DMS79 treated with DMSO at 0.1 percent for 48 hours (cell line): ENCODE data around the gene GALNT2.

Experiments
- DNase-seq: peaks from one replicate; lab custom pipeline; 2025; lab: John Stamatoyannopoulos, UW

GALNT2 gene

GRCh38 chr1:230210981-230211336 is 143.9 kb downstream of the GALNT2 start:
- no peak for DNase-seq

DNA sequence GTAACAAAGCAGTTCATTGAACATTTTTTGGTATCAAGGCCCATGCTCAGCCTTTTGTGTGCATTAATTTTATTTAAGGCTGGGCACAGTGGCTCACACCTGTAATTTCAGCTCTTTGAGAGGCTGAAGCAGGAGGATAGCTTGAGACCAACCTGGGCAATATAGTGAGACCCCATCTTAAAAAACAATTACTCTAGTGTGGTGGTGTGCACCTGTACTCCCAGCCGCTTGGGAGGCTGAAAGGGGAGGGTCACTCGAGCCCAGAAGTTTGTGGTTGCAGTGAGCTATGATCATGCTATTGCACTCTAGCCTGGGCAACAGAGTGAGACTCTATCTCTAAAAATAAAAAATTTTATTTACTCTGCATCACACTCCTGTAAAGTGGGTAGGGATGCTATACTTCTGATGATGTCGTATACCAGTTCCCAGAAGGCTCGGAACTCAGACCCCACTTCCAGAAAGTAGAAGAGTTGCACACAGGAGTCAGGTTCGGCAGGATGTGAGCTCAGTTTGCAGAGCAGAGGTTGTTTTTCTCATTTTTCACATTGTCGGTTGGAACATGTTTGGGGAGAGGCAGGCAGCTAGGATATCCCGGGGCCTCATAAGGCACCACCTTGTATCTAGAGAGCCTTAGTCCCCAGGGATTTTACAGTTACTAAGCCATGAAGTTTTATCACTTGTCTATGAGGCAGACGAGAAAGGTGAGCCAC is 144.6 kb downstream of the GALNT2 start:
- no peak for DNase-seq

- no peak for DNase-seq
Measured at GRCh38 chr1:230212405-230212936, 145.4 kb downstream of the GALNT2 start.

- DNase-seq = no peak
Measured at GRCh38 chr1:230215031-230215430, 148.0 kb downstream of the GALNT2 start.

DNA sequence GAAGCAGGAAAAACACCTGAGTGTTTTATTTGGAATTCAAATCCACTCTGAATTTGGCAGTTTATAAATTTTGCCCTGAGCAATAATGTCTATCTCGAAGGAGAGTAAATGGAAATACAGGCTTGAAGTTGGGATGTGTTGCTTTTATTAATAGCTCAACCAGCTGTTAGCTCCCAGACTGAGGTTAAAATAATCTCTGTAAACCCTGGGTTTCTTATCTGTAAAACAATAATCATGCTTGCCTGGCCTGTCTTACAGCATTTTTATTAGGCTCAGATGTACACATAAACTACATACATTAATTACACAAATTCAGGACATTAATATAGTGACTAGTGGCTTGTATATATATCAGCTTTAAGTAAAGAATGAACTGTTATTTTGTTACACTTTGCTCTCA is 148.5 kb downstream of the GALNT2 start:
- no peak for DNase-seq

GRCh38 chr1:230216896-230217295 is 149.9 kb downstream of the GALNT2 start:
- DNase-seq = peak; percentile 14

DNA sequence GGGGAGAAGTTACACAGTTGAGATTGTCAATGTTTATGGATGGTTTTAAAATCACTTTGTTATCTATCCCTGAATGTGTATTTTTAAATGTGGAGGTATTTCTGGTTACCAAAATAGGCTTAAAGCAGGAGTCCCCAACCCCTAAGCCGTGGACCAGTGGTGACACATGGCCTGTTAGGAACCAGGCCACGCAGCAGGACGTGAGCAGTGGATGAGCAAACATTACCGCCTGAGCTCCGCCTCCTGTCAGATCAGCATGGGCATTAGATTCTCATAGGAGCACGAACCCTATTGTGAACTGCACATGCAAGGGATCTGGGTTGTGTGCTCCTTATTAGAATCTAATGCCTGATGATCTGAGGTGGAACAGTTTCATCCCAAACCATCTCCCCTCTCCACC is 151.6 kb downstream of the GALNT2 start:
- no peak for DNase-seq

DNA sequence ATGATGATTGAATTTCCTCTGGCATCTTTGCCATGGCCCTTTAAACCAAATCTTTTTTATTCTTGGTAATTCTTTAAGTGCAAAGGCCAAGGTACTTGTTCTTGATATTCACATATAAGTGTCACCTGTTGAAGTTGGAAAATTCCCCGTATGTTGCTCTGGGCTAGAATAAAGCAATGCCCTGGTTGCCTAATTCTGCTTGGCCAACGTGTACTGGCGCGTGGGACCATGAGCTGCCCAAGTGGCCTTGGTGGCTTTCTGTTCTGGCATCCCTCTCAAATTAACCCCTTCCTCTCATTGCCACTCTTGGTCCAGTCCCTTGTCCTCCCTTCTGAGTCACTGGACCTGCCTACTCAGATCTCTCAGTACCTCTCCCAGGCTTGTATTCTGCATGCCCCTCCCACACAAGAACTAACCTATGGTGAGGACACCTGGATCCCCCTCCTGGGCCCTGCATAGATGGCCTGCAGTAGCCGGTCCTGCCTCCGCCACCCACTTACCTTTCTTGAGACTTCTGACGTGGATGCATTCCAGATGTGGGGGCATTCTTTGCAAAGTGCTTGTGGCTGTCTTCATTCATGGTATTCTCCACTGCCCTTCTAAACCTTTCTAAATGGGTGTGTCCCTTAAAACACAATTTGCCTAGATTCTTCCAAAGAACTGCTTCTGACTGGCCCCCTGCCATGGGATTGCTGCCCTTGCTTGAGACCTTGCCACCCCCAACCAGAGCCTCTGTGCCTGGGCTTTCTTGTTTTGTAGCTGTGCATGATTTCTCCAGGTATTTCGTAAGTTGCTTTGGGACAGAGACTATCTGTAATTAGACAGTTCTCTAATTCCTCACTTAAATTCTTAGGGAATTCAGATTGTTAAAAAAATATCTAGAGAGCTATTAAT is 152.4 kb downstream of the GALNT2 start:
- DNase-seq = no peak

- no peak for DNase-seq
Measured at GRCh38 chr1:230220478-230220877, 153.4 kb downstream of the GALNT2 start.

- no peak for DNase-seq
Measured at GRCh38 chr1:230220907-230221306, 153.9 kb downstream of the GALNT2 start.

GRCh38 chr1:230222678-230223077 is 155.6 kb downstream of the GALNT2 start:
- no peak for DNase-seq

GRCh38 chr1:230224101-230224960 is 157.3 kb downstream of the GALNT2 start:
- DNase-seq = no peak

DNA sequence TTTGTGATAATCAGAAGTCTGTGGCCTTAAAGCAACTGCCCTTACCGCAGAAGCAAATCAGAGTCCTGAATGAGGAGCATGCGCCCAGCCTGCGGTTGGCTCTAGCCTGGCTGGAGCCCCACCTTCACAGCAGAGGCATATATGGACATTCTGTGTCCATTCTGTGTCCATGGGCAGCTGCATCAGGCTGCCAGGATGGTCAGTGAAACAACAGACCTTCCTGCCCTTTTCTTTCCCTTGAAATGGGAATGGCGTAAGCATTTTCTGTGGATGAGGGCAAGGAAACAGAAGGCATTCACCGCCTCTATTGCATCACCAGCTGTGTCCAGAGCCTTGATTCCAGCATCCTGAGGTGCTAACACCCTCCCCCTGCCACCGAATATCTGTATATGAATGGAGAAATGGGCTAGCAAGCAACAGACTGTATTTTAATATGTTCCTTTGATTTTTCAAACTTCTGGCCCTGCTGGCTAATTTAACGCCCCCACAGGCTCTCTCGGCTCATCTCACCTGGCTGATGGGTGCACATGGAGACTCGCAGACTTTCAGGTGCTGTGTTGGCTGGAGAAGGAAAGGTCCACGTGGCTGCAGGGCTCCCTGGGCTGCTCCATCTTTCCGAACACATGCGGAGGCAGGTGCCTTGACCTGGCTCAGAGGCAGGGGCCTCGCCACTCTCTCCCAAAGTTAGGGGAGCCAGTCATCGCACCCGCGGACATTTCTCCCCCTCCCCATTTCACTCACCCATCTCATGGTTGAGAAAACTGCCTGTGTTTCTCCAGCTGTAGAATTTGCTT is 159.2 kb downstream of the GALNT2 start:
- DNase-seq = no peak

DNA sequence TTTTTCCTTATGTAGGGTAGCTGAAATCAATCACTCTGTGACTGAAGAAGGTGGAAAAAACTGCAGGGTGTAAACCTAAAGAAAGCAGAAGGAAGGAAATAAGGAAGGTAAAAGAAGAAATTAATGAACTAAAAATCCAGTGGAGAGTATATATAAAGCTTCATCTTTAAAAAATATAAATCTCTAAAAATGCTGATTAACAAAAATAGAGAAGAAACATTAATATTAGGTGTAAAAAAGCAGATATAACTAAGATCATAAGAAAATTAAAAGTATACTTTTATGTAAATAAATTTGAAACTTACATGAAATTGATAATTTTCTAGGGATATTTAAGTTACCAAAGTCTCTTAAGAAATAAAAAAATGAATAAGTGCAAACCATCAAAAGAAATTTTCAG is 159.8 kb downstream of the GALNT2 start:
- no peak for DNase-seq

GRCh38 chr1:230228236-230228897 is 161.3 kb downstream of the GALNT2 start:
- no peak for DNase-seq

GRCh38 chr1:230230273-230230672 is 163.2 kb downstream of the GALNT2 start:
- DNase-seq = no peak

GRCh38 chr1:230230948-230231773 is 164.1 kb downstream of the GALNT2 start:
- peak; percentile 17 for DNase-seq

DNA sequence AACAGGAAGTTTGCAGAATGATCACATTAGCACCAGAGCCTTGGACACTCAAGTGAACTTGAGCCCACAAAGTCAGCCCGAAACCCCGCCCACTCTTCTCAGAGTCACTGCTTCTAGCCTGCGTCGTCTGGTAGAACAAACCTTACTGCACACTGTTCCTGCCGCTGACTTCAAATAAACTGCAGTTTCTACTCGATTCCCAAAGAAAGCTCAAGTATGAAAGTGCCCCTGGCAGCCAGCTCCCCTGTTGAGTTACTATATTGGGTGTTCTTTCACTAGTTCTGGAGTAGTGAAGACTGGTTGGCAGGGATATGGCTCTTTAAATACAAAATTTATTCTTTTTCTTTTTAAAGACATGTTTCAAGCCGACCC is 164.7 kb downstream of the GALNT2 start:
- DNase-seq = peak; percentile 64

GRCh38 chr1:230232371-230232771 is 165.3 kb downstream of the GALNT2 start:
- DNase-seq = peak; percentile 30

DNA sequence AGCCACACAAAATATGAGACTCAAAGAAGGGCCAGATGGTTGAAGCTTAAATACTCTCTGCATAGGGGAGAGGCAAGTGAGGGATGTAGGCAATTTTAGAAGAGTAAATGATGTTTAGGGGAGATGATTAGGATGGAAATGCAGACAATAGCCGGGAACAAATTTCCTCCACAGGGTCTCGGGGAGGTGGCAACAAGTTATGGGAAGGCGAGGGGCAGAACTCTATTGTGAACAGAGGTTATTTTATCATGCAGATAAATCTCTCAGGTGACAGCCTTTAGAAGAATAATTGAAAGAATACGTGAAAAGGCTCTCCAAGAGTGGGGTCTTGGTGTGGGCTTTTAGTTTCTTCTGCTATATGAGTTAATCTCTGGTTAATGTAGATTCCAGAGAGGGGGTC is 166.7 kb downstream of the GALNT2 start:
- DNase-seq = no peak
